Hepatocyte (in vitro differentiated cells): ENCODE data around the gene B4GALT5.

Experiments
- EZH2 ChIP-seq: fragments of 200-600 bp; sonication (generic); IDR thresholded peaks from 2 replicates; pipeline ENCODE4 v1.6.1; 2016; ENCODE audit warnings: antibody characterized with exemption, mild to moderate bottlenecking, borderline replicate concordance
- EZH2phosphoT487 ChIP-seq: fragments of 200-600 bp; sonication (generic); IDR thresholded peaks from one replicate; pipeline ENCODE4 v1.6.1; 2018; ENCODE audit warnings: antibody characterized with exemption, mild to moderate bottlenecking, low read depth, moderate library complexity; ENCODE audit not compliant: unreplicated experiment, severe bottlenecking
- TF ChIP-seq, protein P1 (sequence below): fragments of 200-600 bp; sonication (generic); IDR thresholded peaks from 2 replicates; pipeline ENCODE4 v1.5.1; 2016; ENCODE audit warnings: antibody characterized with exemption, mild to moderate bottlenecking; ENCODE audit not compliant: poor library complexity

GRCh38 chr20:49685161-49685601 is 28.5 kb downstream of the B4GALT5 start:
- TF ChIP-seq, protein P1, sequence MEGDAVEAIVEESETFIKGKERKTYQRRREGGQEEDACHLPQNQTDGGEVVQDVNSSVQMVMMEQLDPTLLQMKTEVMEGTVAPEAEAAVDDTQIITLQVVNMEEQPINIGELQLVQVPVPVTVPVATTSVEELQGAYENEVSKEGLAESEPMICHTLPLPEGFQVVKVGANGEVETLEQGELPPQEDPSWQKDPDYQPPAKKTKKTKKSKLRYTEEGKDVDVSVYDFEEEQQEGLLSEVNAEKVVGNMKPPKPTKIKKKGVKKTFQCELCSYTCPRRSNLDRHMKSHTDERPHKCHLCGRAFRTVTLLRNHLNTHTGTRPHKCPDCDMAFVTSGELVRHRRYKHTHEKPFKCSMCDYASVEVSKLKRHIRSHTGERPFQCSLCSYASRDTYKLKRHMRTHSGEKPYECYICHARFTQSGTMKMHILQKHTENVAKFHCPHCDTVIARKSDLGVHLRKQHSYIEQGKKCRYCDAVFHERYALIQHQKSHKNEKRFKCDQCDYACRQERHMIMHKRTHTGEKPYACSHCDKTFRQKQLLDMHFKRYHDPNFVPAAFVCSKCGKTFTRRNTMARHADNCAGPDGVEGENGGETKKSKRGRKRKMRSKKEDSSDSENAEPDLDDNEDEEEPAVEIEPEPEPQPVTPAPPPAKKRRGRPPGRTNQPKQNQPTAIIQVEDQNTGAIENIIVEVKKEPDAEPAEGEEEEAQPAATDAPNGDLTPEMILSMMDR, result no peak
- no peak for TF ChIP-seq EZH2phosphoT487
- TF ChIP-seq EZH2, result no peak
